Embryonic facial prominence (tissue), 1 donor: ENCODE measurements around the gene NLRP5.
"Not testable (repeated sequence)": the region's sequence is repeated elsewhere in the genome, so short reads cannot be mapped to it uniquely, and the experiment has no call there.

Experiments used
- DNase-seq: peaks from one replicate; pipeline ENCODE4 v3.0.0-alpha.2; 2016; ENCODE audit errors: extremely low spot score

NLRP5 gene

GRCh38 chr19:55986487-55986886, at the start of gene NLRP5:
Gene NLRP5, plus strand, starts transcription at chr19:55986775.
- DNase-seq = no peak

GRCh38 chr19:55939206-55939605, 47.4 kb upstream of the NLRP5 start:
- DNase-seq = no peak

- no peak for DNase-seq
These were observed 46.3 kb upstream of the NLRP5 start for GRCh38 chr19:55940306-55940705.

GRCh38 chr19:55947532-55947931, 39.0 kb upstream of the NLRP5 start, which contains the start of gene NLRP8:
Gene NLRP8, plus strand, starts transcription at chr19:55947832.
- DNase-seq = no peak

- not testable (repeated sequence) for DNase-seq
These were observed 36.0 kb upstream of the NLRP5 start for GRCh38 chr19:55950566-55950965.

- DNase-seq = no peak
These were observed 30.1 kb upstream of the NLRP5 start for GRCh38 chr19:55956431-55956830.

GRCh38 chr19:55958356-55958755, 28.2 kb upstream of the NLRP5 start:
- DNase-seq = no peak

- no peak for DNase-seq
These were observed 26.4 kb upstream of the NLRP5 start for GRCh38 chr19:55959996-55960675.

- no peak for DNase-seq
These were observed 24.4 kb upstream of the NLRP5 start for GRCh38 chr19:55962186-55962585.

GRCh38 chr19:55973982-55974381, 12.6 kb upstream of the NLRP5 start:
- no peak for DNase-seq

GRCh38 chr19:55980415-55980814, 6.2 kb upstream of the NLRP5 start:
- no peak for DNase-seq

GRCh38 chr19:55985254-55985653, 1.3 kb upstream of the NLRP5 start:
- no peak for DNase-seq

GRCh38 chr19:55990831-55991230, 4.3 kb downstream of the NLRP5 start:
- DNase-seq = no peak

- DNase-seq = no peak
These were observed 6.9 kb downstream of the NLRP5 start for GRCh38 chr19:55993492-55993891.

GRCh38 chr19:56014765-56015164, 28.2 kb downstream of the NLRP5 start:
- no peak for DNase-seq

GRCh38 chr19:56015756-56016155, 29.2 kb downstream of the NLRP5 start:
- DNase-seq = no peak

GRCh38 chr19:56019325-56019724, 32.8 kb downstream of the NLRP5 start:
- not testable (repeated sequence) for DNase-seq

- DNase-seq = not testable (repeated sequence)
These were observed 33.9 kb downstream of the NLRP5 start for GRCh38 chr19:56020355-56020975.

- DNase-seq = no peak
These were observed 40.2 kb downstream of the NLRP5 start for GRCh38 chr19:56026769-56027168.

- no peak for DNase-seq
These were observed 67.0 kb downstream of the NLRP5 start for GRCh38 chr19:56053596-56053995.

GRCh38 chr19:56066152-56067023, 79.8 kb downstream of the NLRP5 start:
- DNase-seq = no peak

- DNase-seq = no peak
These were observed 83.1 kb downstream of the NLRP5 start for GRCh38 chr19:56069642-56070041.

GRCh38 chr19:56071151-56071550, 84.6 kb downstream of the NLRP5 start:
- no peak for DNase-seq
